Trophoblast cell (in vitro differentiated cells and primary cell): ENCODE measurements around the gene LRTM2.

ENCODE experiments used
- DNase-seq, 2 donors: peaks; one replicate each; pipeline ENCODE4 v3.0.0-alpha.2; 2016
- H2AFZ ChIP-seq: 2 replicates; pipeline ENCODE4 v1.6.1; 2013; ENCODE audit warnings: low read length, moderate library complexity, mild to moderate bottlenecking; ENCODE audit not compliant: insufficient read depth, poor library complexity
- H2AK5ac ChIP-seq: 2 replicates; pipeline ENCODE4 v1.6.1; 2013; ENCODE audit warnings: mild to moderate bottlenecking, low read length
- H2BK120ac ChIP-seq: 2 replicates; pipeline ENCODE4 v1.6.1; 2013; ENCODE audit warnings: low read length, mild to moderate bottlenecking, moderate library complexity; ENCODE audit not compliant: insufficient read depth, poor library complexity
- H2BK12ac ChIP-seq: 2 replicates; pipeline ENCODE4 v1.6.1; 2013; ENCODE audit warnings: mild to moderate bottlenecking, low read length, moderate library complexity
- H2BK5ac ChIP-seq: 2 replicates; pipeline ENCODE4 v1.6.1; 2013; ENCODE audit warnings: low read length, low read depth, moderate library complexity, mild to moderate bottlenecking; ENCODE audit not compliant: poor library complexity
- H3K14ac ChIP-seq: 2 replicates; pipeline ENCODE4 v1.6.1; 2013; ENCODE audit warnings: mild to moderate bottlenecking, low read length
- H3K18ac ChIP-seq: 2 replicates; pipeline ENCODE4 v1.6.1; 2013; ENCODE audit warnings: mild to moderate bottlenecking, low read length
- H3K23ac ChIP-seq: 2 replicates; pipeline ENCODE4 v1.6.1; 2013; ENCODE audit warnings: low read length
- H3K27ac ChIP-seq: 2 replicates; pipeline ENCODE4 v1.5.1; 2013; ENCODE audit warnings: low read depth, mild to moderate bottlenecking, inconsistent platforms, low read length, moderate library complexity
- H3K27me3 ChIP-seq: 2 replicates; pipeline ENCODE4 v1.6.1; 2013; ENCODE audit warnings: inconsistent platforms, mild to moderate bottlenecking, low read length, moderate library complexity; ENCODE audit not compliant: insufficient read depth
- H3K36me3 ChIP-seq, 2 experiments: 1 replicate in 1 of 2; 2 replicates in 1 of 2; pipeline ENCODE4 v1.6.1; 2013; ENCODE audit warnings: low read length in 2 of 2, mild to moderate bottlenecking in 2 of 2, moderate library complexity in 1 of 2; ENCODE audit not compliant: insufficient read depth in 2 of 2, control insufficient read depth in 1 of 2
- H3K4ac ChIP-seq: 2 replicates; pipeline ENCODE4 v1.6.1; 2013; ENCODE audit warnings: low read depth, mild to moderate bottlenecking, low read length, moderate library complexity
- H3K4me1 ChIP-seq, 2 experiments: 1 replicate in 1 of 2; 2 replicates in 1 of 2; pipeline ENCODE4 v1.6.1; 2013; ENCODE audit warnings: low read length in 2 of 2, mild to moderate bottlenecking in 2 of 2, moderate library complexity in 1 of 2; ENCODE audit not compliant: insufficient read depth in 2 of 2, control insufficient read depth in 1 of 2
- H3K4me2 ChIP-seq: 2 replicates; pipeline ENCODE4 v1.6.1; 2013; ENCODE audit warnings: inconsistent platforms, mild to moderate bottlenecking, low read length, moderate library complexity
- H3K4me3 ChIP-seq: 2 replicates; pipeline ENCODE4 v1.5.1; 2013; ENCODE audit warnings: mild to moderate bottlenecking, low read depth, low read length, inconsistent platforms
- H3K79me1 ChIP-seq: one replicate; pipeline ENCODE4 v1.6.1; 2013; ENCODE audit warnings: low read length
- H3K79me2 ChIP-seq: 2 replicates; pipeline ENCODE4 v1.6.1; 2013; ENCODE audit warnings: low read length, mild to moderate bottlenecking; ENCODE audit not compliant: control insufficient read depth, insufficient read depth, poor library complexity
- H3K9ac ChIP-seq: 2 replicates; pipeline ENCODE4 v1.6.1; 2013; ENCODE audit warnings: mild to moderate bottlenecking, low read length
- H3K9me3 ChIP-seq: 2 replicates; pipeline ENCODE4 v1.6.1; 2013; ENCODE audit warnings: low read depth, mild to moderate bottlenecking, control low read depth, inconsistent platforms, low read length; ENCODE audit not compliant: insufficient read depth
- H4K12ac ChIP-seq: 2 replicates; pipeline ENCODE4 v1.6.1; 2013; ENCODE audit warnings: low read depth, mild to moderate bottlenecking, low read length, moderate library complexity
- H4K8ac ChIP-seq: 2 replicates; pipeline ENCODE4 v1.6.1; 2013; ENCODE audit warnings: low read depth, mild to moderate bottlenecking, low read length, moderate library complexity
- H4K91ac ChIP-seq: one replicate; pipeline ENCODE4 v1.6.1; 2013; ENCODE audit warnings: low read depth, mild to moderate bottlenecking, low read length, moderate library complexity
- WGBS: extraction: QIAGEN DNeasy Blood & Tissue Kit; methylation state at CpG from one replicate; pipeline ENCODE4 v1.1.7; 2013; ENCODE audit warnings: missing lambda C conversion rate; ENCODE audit not compliant: insufficient read length, insufficient coverage; ENCODE audit errors: extremely low coverage; 5-methylcytosine and 5-hydroxymethylcytosine counted together

LRTM2 gene

DNA sequence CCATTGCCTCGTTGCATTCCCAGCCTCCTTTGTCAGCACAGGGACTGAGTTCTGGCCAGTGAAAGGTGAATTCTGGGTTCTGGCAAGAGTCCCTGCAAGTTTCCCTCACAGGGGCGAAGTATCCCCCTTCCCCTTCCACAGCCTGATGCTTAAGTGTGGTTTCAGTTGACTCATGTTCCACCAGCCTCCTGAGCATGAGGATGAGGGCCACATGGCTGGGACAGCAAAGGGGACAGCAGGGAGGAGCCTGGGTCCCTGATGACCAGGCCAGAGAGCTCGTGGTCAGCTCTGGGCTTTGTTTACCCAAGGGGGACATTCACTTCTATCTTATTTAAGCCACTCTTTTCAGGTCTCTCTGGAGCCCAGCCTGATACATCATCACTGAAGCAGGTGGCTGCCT is 61.6 kb downstream of the LRTM2 start:
- Histone ChIP-seq H3K4me1 (no peaks in the 10 kb centered on the region), H4K8ac (no peak overlapping the region), H2BK120ac (no peak overlapping the region), H4K12ac (no peak overlapping the region), H3K9me3 (peaks cover 6% of the 10 kb centered on the region), H3K23ac (no peak overlapping the region), H3K27ac (no peak overlapping the region), H2BK5ac (no peak overlapping the region), H3K4ac (no peak overlapping the region), H3K79me1 (no peaks in the 10 kb centered on the region), H3K18ac (no peak overlapping the region), H3K4me3 (no peak overlapping the region), H2AFZ (no peak overlapping the region), H3K14ac (no peak overlapping the region), H3K27me3 (no peaks in the 10 kb centered on the region), H2AK5ac (no peak overlapping the region), H4K91ac (no peak overlapping the region), H3K4me2 (no peak overlapping the region), H3K79me2 (no peaks in the 10 kb centered on the region), H3K36me3 (no peaks in the 10 kb centered on the region), H2BK12ac (no peak overlapping the region), H3K9ac (no peak overlapping the region)
- DNase-seq, result no peak
- no CpG with 5 or more reads among the region's 3 CpGs for WGBS

DNA sequence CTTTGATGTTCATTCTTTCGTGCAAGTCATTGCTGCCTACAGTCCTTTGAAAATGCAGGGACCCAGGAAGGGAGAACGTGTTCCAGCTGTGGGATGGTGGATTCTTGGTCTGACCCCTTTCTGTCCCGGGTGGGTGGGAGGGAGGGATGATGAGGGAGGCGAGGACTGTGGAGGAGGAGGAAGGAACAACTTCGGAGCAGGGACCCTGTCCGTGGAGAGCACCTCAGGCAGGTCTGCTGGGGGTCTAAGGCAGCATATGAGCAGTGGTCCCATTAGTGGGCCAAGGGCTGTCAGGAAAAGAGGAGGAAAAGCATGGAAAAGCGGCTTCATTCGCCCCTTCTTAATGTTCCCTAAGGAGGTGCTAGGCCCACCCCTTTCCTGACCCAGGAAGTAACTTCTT is 62.0 kb downstream of the LRTM2 start:
- H3K9me3 ChIP-seq, result peaks cover 6% of the 10 kb centered on the region
- no peak overlapping the region for H3K9ac ChIP-seq
- no CpG with 5 or more reads among the region's 8 CpGs for WGBS
- no peak for DNase-seq
- no peak overlapping the region for H3K14ac ChIP-seq
- no peaks in the 10 kb centered on the region for H3K27me3 ChIP-seq
- no peak overlapping the region for H3K23ac ChIP-seq
- no peaks in the 10 kb centered on the region for H3K79me1 ChIP-seq
- no peaks in the 10 kb centered on the region for H3K79me2 ChIP-seq
- no peak overlapping the region for H2AK5ac ChIP-seq
- no peak overlapping the region for H4K91ac ChIP-seq
- H4K12ac ChIP-seq, result no peak overlapping the region
- no peaks in the 10 kb centered on the region for H3K4me1 ChIP-seq
- no peak overlapping the region for H3K4me2 ChIP-seq
- H3K27ac ChIP-seq, result no peak overlapping the region
- no peak overlapping the region for H3K4me3 ChIP-seq
- H4K8ac ChIP-seq, result no peak overlapping the region
- H2BK12ac ChIP-seq, result no peak overlapping the region
- H3K4ac ChIP-seq, result no peak overlapping the region
- H3K18ac ChIP-seq, result no peak overlapping the region
- no peaks in the 10 kb centered on the region for H3K36me3 ChIP-seq
- no peak overlapping the region for H2BK120ac ChIP-seq
- H2AFZ ChIP-seq, result no peak overlapping the region
- no peak overlapping the region for H2BK5ac ChIP-seq

DNA sequence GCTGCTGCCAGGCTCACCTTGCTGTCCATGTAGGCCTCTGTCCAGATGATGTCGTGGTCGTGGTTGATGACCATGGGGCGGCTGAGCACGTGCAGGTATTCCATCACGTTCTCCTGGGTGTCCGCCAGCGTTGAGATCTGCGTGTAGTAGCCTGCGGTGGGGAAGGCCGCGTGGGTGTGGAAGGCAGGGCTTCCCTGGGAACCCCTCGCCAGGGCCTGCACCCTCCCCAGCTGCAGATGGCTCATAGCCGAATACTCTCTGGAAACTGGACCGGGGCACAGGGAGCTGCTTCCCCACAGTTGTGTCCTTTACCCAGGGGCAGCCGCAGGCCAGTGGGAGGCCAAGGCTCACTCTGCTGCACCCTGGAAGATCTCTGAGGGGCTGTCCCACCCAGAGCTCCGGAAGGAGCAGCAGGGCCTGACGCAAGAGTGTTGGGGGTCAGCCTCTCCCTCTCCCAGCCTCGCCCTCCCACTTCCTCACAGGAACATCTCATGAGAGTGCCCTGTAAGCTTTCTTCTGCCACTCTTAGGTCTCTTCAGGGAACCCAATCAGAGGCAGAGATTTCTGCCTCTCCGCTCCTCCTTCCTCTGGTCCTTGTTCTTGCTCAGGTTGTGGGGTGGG is 62.6 kb downstream of the LRTM2 start:
- H3K9me3 ChIP-seq, result peaks cover 8% of the 10 kb centered on the region
- no peak overlapping the region for H3K27ac ChIP-seq
- no peak overlapping the region for H3K14ac ChIP-seq
- H2BK12ac ChIP-seq, result no peak overlapping the region
- no peaks in the 10 kb centered on the region for H3K36me3 ChIP-seq
- H3K4me2 ChIP-seq, result no peak overlapping the region
- no peaks in the 10 kb centered on the region for H3K79me2 ChIP-seq
- H2BK120ac ChIP-seq, result no peak overlapping the region
- H4K8ac ChIP-seq, result no peak overlapping the region
- H3K23ac ChIP-seq, result no peak overlapping the region
- no peak for DNase-seq
- H3K27me3 ChIP-seq, result no peaks in the 10 kb centered on the region
- no peak overlapping the region for H4K91ac ChIP-seq
- H3K4me3 ChIP-seq, result no peak overlapping the region
- no CpG with 5 or more reads among the region's 19 CpGs for WGBS
- H3K4me1 ChIP-seq, result no peaks in the 10 kb centered on the region
- no peak overlapping the region for H2BK5ac ChIP-seq
- H2AK5ac ChIP-seq, result no peak overlapping the region
- H3K9ac ChIP-seq, result no peak overlapping the region
- H3K18ac ChIP-seq, result no peak overlapping the region
- no peak overlapping the region for H2AFZ ChIP-seq
- no peaks in the 10 kb centered on the region for H3K79me1 ChIP-seq
- no peak overlapping the region for H3K4ac ChIP-seq
- H4K12ac ChIP-seq, result no peak overlapping the region

DNA sequence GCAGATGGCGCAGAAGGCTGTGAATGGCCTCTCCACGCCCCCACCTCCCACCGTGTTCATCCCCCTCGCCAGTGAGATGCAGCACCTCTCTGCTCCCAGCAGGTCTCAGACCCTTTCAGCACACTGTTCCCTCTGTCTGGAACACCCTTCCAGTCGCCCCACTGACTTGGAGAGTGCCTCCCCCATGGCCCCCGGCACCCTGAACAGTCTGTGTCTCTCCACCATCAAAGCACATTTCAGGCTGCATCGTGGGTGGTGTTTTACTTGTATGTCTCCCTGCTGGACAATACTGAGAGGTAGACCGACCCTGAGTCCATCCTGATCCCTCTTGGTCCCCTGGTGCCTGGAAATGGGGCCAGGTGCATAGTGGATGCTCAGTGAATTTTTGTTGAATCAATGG is 63.1 kb downstream of the LRTM2 start:
- Histone ChIP-seq H3K4me1 (no peaks in the 10 kb centered on the region), H3K23ac (no peak overlapping the region), H3K79me1 (no peaks in the 10 kb centered on the region), H4K91ac (no peak overlapping the region), H4K12ac (no peak overlapping the region), H2AFZ (no peak overlapping the region), H2AK5ac (no peak overlapping the region), H3K4me3 (no peak overlapping the region), H2BK12ac (no peak overlapping the region), H3K18ac (no peak overlapping the region), H3K27ac (no peak overlapping the region), H3K79me2 (no peaks in the 10 kb centered on the region), H3K9ac (no peak overlapping the region), H4K8ac (no peak overlapping the region), H3K4me2 (no peak overlapping the region), H3K9me3 (peaks cover 8% of the 10 kb centered on the region), H2BK120ac (no peak overlapping the region), H3K4ac (no peak overlapping the region), H3K36me3 (no peaks in the 10 kb centered on the region), H3K14ac (no peak overlapping the region), H3K27me3 (no peaks in the 10 kb centered on the region), H2BK5ac (no peak overlapping the region)
- no CpG with 5 or more reads among the region's 8 CpGs for WGBS
- no peak for DNase-seq
